K562 (cell line): ENCODE results near the gene UBXN2A.

ENCODE experiments used
- GABPB1 ChIP-seq: sonication (generic); formaldehyde crosslinking; IDR thresholded peaks from 2 replicates; pipeline ENCODE4 v1.8.0; 2022; ENCODE audit warnings: mild to moderate bottlenecking, missing genetic modification reagents
- GABPB2 ChIP-seq: fragments of 250-450 bp; sonication (Bioruptor Pico); conservative IDR thresholded peaks from 2 replicates; pipeline ENCODE4 v1.5.1; 2021; ENCODE audit warnings: mild to moderate bottlenecking
- MAZ ChIP-seq, 2 experiments: fragments of 450-650 bp in 1 of 2; sonication (generic) in 1 of 2; formaldehyde crosslinking; IDR thresholded peaks in 1 of 2; conservative IDR thresholded peaks in 1 of 2; 2 replicates each; pipeline versions ENCODE4 v1.4.0 to v1.5.0; 2020; ENCODE audit warnings: mild to moderate bottlenecking in 1 of 2, missing genetic modification reagents in 1 of 2
- POLR2A ChIP-seq: fragments of 450-650 bp; conservative IDR thresholded peaks from 2 replicates; pipeline ENCODE4 v1.6.1; 2016
- ZBTB7A ChIP-seq: IDR thresholded peaks from 2 replicates; pipeline ENCODE4 v1.6.1; 2011; ENCODE audit warnings: low read depth, mild to moderate bottlenecking, low read length, moderate library complexity, borderline replicate concordance; ENCODE audit not compliant: control insufficient read depth
- ZC3H11A ChIP-seq: IDR thresholded peaks from 2 replicates; pipeline ENCODE4 v1.6.1; 2012; ENCODE audit warnings: low read depth, low read length, improper control_type of control experiment
- ZNF518B ChIP-seq: fragments of 250-450 bp; sonication (Bioruptor Pico); IDR thresholded peaks from 2 replicates; pipeline ENCODE4 v1.5.0; 2021; ENCODE audit warnings: mild to moderate bottlenecking, moderate library complexity
- TF ChIP-seq, protein P1 (sequence below): sonication (generic); formaldehyde crosslinking; IDR thresholded peaks from 2 replicates; pipeline ENCODE4 v1.8.0; 2022; ENCODE audit warnings: missing genetic modification reagents, mild to moderate bottlenecking, borderline replicate concordance

GRCh38 chr2:24046930-24047702 is 106.9 kb downstream of the UBXN2A start, which contains the start of gene WDCP:
- TF ChIP-seq MAZ (CRISPR knock-in tag; conservative IDR thresholded peaks at IDR 0.05 in 1 of 2, IDR thresholded peaks at IDR 0.05 in 1 of 2) (0 out of 4 replicates have a peak, but pooled peaks of 1 of the 2 experiments have one; percentile 14), POLR2A (peak; percentile 96), GABPB2 (CRISPR knock-in tag) (no peak), ZBTB7A (peak; percentile 54; the same call in 1 of the 2 replicates), ZC3H11A (no peak), GABPB1 (peak; percentile 94), ZNF518B (CRISPR knock-in tag) (no peak)
- TF ChIP-seq, protein P1, sequence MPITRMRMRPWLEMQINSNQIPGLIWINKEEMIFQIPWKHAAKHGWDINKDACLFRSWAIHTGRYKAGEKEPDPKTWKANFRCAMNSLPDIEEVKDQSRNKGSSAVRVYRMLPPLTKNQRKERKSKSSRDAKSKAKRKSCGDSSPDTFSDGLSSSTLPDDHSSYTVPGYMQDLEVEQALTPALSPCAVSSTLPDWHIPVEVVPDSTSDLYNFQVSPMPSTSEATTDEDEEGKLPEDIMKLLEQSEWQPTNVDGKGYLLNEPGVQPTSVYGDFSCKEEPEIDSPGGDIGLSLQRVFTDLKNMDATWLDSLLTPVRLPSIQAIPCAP (CRISPR knock-in tag): no peak
